A673 (cell line): ENCODE data around the gene CTPS2. TPM values are rescaled to one million over a fixed set of nuclear protein-coding genes. Genes with fewer than 3 reads are reported as not detected.

Source experiments
- BruUV-seq: library from RNA; stranded (reverse); fragments of 400-500 nt; replicated peaks from 2 replicates; lab custom pipeline; 2021; lab: Mats Ljungman, UMichigan
- CTCF ChIA-PET: fragments of 300-600 bp; sonication (Branson Sonifier 250); formaldehyde crosslinking; loops from one replicate; lab custom pipeline; 2022; ENCODE audit warnings: antibody characterized with exemption; lab: Charles Lee
- POLR2A ChIA-PET: fragments of 300-600 bp; sonication (Branson Sonifier 250); formaldehyde crosslinking; loops from one replicate; lab custom pipeline; 2022; ENCODE audit warnings: antibody characterized with exemption; ENCODE audit not compliant: low non-redundant PET; lab: Charles Lee
- DNase-seq: peaks from one replicate; pipeline ENCODE4 v3.0.0-alpha.2; 2015; ENCODE audit warnings: low spot score
- H3K27ac ChIP-seq: fragments of 200-600 bp; sonication (generic); 2 replicates; pipeline ENCODE4 v1.5.1; 2016; ENCODE audit warnings: mixed run types, low read depth, mild to moderate bottlenecking, mixed read lengths, antibody characterized with exemption, low read length; ENCODE audit not compliant: poor library complexity, severe bottlenecking
- H3K27me3 ChIP-seq: fragments of 200-600 bp; sonication (generic); replicated peaks from 2 replicates; pipeline ENCODE4 v1.6.1; 2017; ENCODE audit warnings: mixed run types, low read depth, mild to moderate bottlenecking, mixed read lengths, antibody characterized with exemption, low read length; ENCODE audit not compliant: insufficient read depth, poor library complexity
- H3K36me3 ChIP-seq: fragments of 200-600 bp; sonication (generic); 2 replicates; pipeline ENCODE4 v1.6.1; 2016; ENCODE audit warnings: mixed run types, mild to moderate bottlenecking, mixed read lengths, antibody characterized with exemption, low read length; ENCODE audit not compliant: insufficient read depth, poor library complexity, severe bottlenecking
- H3K4me1 ChIP-seq: fragments of 200-600 bp; sonication (generic); 2 replicates; pipeline ENCODE4 v1.6.1; 2017; ENCODE audit warnings: mixed run types, mild to moderate bottlenecking, mixed read lengths, antibody characterized with exemption, low read length; ENCODE audit not compliant: insufficient read depth, poor library complexity, severe bottlenecking
- H3K4me3 ChIP-seq: fragments of 200-600 bp; sonication (generic); 2 replicates; pipeline ENCODE4 v1.5.1; 2016; ENCODE audit warnings: low read depth, mixed run types, mild to moderate bottlenecking, mixed read lengths, low read length; ENCODE audit not compliant: poor library complexity, severe bottlenecking
- H3K9me3 ChIP-seq: fragments of 200-600 bp; sonication (generic); 2 replicates; pipeline ENCODE4 v1.6.1; 2016; ENCODE audit warnings: mixed run types, low read depth, mild to moderate bottlenecking, mixed read lengths, antibody characterized with exemption, low read length; ENCODE audit not compliant: poor library complexity, severe bottlenecking
- CTCF ChIP-seq: fragments of 300-800, 200-600 bp; sonication (generic); conservative IDR thresholded peaks from 2 replicates; pipeline ENCODE4 v1.5.1; 2017; ENCODE audit warnings: low read depth, mild to moderate bottlenecking, antibody characterized with exemption, low read length, moderate library complexity, mixed read lengths
- EZH2 ChIP-seq: fragments of 200-600 bp; sonication (generic); IDR thresholded peaks from 2 replicates; pipeline ENCODE4 v1.6.1; 2017; ENCODE audit warnings: borderline replicate concordance, low read depth, mild to moderate bottlenecking, mixed read lengths, antibody characterized with exemption, low read length; ENCODE audit not compliant: poor library complexity, severe bottlenecking
- intact Hi-C: fragments of 100-400 bp; cut with micrococcal nuclease; formaldehyde crosslinking; loops from one replicate; pipeline ENCODE4 v1.10.0; 2022; ENCODE audit not compliant: unreplicated experiment
- total RNA-seq: library from RNA; stranded (reverse); gene quantifications from 2 replicates; pipeline ENCODE4 v1.2.3, GENCODE V29; 2021

CTPS2 gene
- total RNA-seq, 1 experiment from 2014 or later = 15.6 TPM

DNA sequence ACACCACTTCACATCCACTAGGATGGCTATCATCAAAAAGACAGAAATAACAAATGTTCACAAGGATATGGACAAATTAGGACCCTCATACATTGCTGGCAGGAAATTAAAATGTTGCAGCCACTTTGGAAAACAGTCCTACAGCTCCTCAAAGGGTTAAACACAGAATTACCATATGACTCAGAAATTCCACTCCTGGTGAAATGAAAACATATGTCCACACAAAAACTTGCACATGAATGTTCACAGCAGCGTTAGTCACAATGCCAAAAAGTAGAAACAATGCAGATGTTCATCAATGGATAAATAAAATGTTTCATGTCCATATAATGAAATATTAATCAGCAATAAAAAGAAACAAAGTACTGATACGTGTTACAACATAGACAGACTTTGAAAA lies 47.4 kb downstream of the CTPS2 start:
- TF ChIP-seq EZH2 (no peak), CTCF (no peak)
- CTCF ChIA-PET = interaction anchor here (0.7 kb wide), 1 partner anchor 810 kb away, joined by 3 read pairs; the partner anchor contains the start of gene AP1S2
- no peaks in the 10 kb centered on the region for H3K27me3 ChIP-seq
- DNase-seq = peak; percentile 9
- no peaks in the 10 kb centered on the region for H3K36me3 ChIP-seq
- no peak overlapping the region for H3K27ac ChIP-seq
- no peaks in the 10 kb centered on the region for H3K4me1 ChIP-seq
- intact Hi-C loops = no loop called here
- POLR2A ChIA-PET = no interaction called here
- no peak overlapping the region for H3K4me3 ChIP-seq
- H3K9me3 ChIP-seq = no peaks in the 10 kb centered on the region
- BruUV-seq = no TSS peak

DNA sequence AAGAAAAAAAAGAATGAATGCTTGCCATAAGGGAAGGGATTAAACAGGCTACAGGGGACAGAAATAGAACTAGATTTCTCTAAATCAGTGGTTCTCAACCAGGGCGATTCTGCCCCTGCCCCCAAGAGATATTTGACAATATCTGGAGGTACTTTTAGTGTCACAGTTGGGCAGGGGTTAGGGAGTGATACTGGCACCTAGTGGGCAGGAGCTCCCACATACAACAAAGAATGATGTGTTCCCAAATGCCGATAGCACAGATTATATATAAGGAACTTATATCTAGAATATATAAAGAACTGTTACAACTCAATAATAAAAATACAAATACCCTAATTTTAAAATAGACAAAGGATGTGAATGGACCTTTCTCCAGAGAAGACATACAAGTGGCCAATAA lies 47.8 kb downstream of the CTPS2 start:
- CTCF ChIA-PET = interaction anchor here (0.7 kb wide), 1 partner anchor 810 kb away, joined by 3 read pairs; the partner anchor contains the start of gene AP1S2
- no peak overlapping the region for H3K27ac ChIP-seq

GRCh38 chrX:16664074-16664473 lies 48.4 kb downstream of the CTPS2 start:
- ChIA-PET CTCF (interaction anchor here (0.6 kb wide), 1 partner anchor 437 kb away, joined by 3 read pairs; no protein-coding TSS in a partner anchor), POLR2A (no interaction called here)
- Histone ChIP-seq H3K9me3 (no peaks in the 10 kb centered on the region), H3K27ac (no peak overlapping the region), H3K36me3 (no peaks in the 10 kb centered on the region), H3K4me1 (no peaks in the 10 kb centered on the region), H3K4me3 (no peak overlapping the region), H3K27me3 (no peaks in the 10 kb centered on the region)
- TF ChIP-seq CTCF (no peak; the same call in 1 of the 2 replicates), EZH2 (no peak)
- BruUV-seq = no TSS peak
- intact Hi-C loops = no loop called here
- peak; percentile 11 for DNase-seq

More for the DNA sequence above, 47.8 kb downstream of the CTPS2 start:
- POLR2A ChIA-PET = no interaction called here
- no peaks in the 10 kb centered on the region for H3K27me3 ChIP-seq
- H3K4me3 ChIP-seq = no peak overlapping the region
- no peaks in the 10 kb centered on the region for H3K9me3 ChIP-seq
- BruUV-seq = no TSS peak
- intact Hi-C loops = no loop called here
- H3K36me3 ChIP-seq = no peaks in the 10 kb centered on the region
- no peak for DNase-seq
- TF ChIP-seq CTCF (peak; percentile 23; the same call in 1 of the 2 replicates), EZH2 (no peak)
- no peaks in the 10 kb centered on the region for H3K4me1 ChIP-seq
